Loucy (cell line): Measurements from ENCODE around the gene ZNF333.

Experiments used
- EZH2phosphoT487 ChIP-seq: fragments of 200-600 bp; IDR thresholded peaks from 2 replicates; pipeline ENCODE4 v1.6.1; 2018; ENCODE audit warnings: antibody characterized with exemption, mild to moderate bottlenecking, moderate library complexity, borderline replicate concordance
- TF ChIP-seq, protein P1 (sequence below): fragments of 200-600 bp; sonication (generic); conservative IDR thresholded peaks from 2 replicates; pipeline ENCODE4 v1.5.1; 2014; ENCODE audit warnings: mild to moderate bottlenecking, antibody characterized with exemption, low read length

DNA sequence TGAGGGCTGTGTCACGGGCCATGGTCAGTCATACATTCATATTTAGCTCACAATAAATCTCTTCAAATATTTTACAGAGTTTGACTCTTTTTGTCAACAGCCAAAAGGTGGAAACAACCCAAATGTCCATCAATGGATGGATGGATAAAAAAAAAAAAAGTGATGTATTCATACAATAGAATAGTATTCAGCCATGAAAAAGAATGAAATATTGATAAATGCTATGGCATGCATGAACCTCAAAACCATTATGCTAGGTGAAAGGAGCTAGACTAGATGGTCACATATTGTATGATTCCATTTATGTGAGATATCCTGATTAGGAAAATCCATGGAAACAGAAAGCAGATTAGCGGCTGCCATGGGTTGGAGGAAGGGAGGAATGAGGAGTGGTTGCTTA is 72.3 kb downstream of the ZNF333 start:
- TF ChIP-seq, protein P1, sequence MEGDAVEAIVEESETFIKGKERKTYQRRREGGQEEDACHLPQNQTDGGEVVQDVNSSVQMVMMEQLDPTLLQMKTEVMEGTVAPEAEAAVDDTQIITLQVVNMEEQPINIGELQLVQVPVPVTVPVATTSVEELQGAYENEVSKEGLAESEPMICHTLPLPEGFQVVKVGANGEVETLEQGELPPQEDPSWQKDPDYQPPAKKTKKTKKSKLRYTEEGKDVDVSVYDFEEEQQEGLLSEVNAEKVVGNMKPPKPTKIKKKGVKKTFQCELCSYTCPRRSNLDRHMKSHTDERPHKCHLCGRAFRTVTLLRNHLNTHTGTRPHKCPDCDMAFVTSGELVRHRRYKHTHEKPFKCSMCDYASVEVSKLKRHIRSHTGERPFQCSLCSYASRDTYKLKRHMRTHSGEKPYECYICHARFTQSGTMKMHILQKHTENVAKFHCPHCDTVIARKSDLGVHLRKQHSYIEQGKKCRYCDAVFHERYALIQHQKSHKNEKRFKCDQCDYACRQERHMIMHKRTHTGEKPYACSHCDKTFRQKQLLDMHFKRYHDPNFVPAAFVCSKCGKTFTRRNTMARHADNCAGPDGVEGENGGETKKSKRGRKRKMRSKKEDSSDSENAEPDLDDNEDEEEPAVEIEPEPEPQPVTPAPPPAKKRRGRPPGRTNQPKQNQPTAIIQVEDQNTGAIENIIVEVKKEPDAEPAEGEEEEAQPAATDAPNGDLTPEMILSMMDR: no peak
- TF ChIP-seq EZH2phosphoT487: no peak
